HepG2 (cell line): ENCODE measurements around the gene NEK6. TPM values are rescaled to one million over a fixed set of nuclear protein-coding genes. Genes with fewer than 3 reads are reported as not detected.
A peak's percentile ranks its signal among the peaks of the same experiment; 100 is the strongest.

ENCODE experiments used
- KDM6A ChIP-seq: IDR thresholded peaks from 2 replicates; pipeline ENCODE4 v1.6.1; 2016; ENCODE audit warnings: low read depth
- MAF1 ChIP-seq: sonication (generic); formaldehyde crosslinking; IDR thresholded peaks from 2 replicates; pipeline ENCODE4 v1.5.0; 2020; ENCODE audit warnings: missing genetic modification reagents, borderline replicate concordance
- MTF1 ChIP-seq: sonication (generic); formaldehyde crosslinking; IDR thresholded peaks from 2 replicates; pipeline ENCODE4 v1.5.0; 2020; ENCODE audit warnings: missing genetic modification reagents
- NFIC ChIP-seq: IDR thresholded peaks from 2 replicates; pipeline ENCODE4 v1.6.1; 2012; ENCODE audit warnings: mild to moderate bottlenecking, low read length, inconsistent platforms
- SP5 ChIP-seq: IDR thresholded peaks from 2 replicates; pipeline ENCODE4 v1.6.1; 2016; ENCODE audit warnings: low read depth, borderline replicate concordance
- ZIK1 ChIP-seq: sonication (generic); formaldehyde crosslinking; IDR thresholded peaks from 2 replicates; pipeline ENCODE4 v1.5.0; 2020; ENCODE audit warnings: mild to moderate bottlenecking, low read depth, missing genetic modification reagents, borderline replicate concordance
- ZNF10 ChIP-seq: sonication (generic); formaldehyde crosslinking; IDR thresholded peaks from 2 replicates; pipeline ENCODE4 v1.4.0; 2020; ENCODE audit warnings: mild to moderate bottlenecking, low read depth, missing genetic modification reagents, borderline replicate concordance
- ZNF33A ChIP-seq: sonication (generic); formaldehyde crosslinking; IDR thresholded peaks from 2 replicates; pipeline ENCODE4 v1.5.1; 2020; ENCODE audit warnings: missing genetic modification reagents, mild to moderate bottlenecking, moderate library complexity, borderline replicate concordance
- polyA plus RNA-seq, 8 experiments: library from polyadenylated mRNA; depleted of rRNA in 3 of 8; stranded (reverse) in 7 of 8; unstranded in 1 of 8; fragments of >200 nt; fragmentation: Illumina TruSeq in 4 of 8; extraction: Trizol in 4 of 8; gene quantifications; 2 replicates each; pipeline versions ENCODE4 v1.2.1 to v1.2.3, GENCODE V29; 2011 to 2016; ENCODE audit warnings: low read depth in 4 of 8, missing spikeins in 1 of 8, mixed read lengths in 1 of 8; ENCODE audit not compliant: insufficient read depth in 1 of 8
- total RNA-seq, 5 experiments: library from RNA; depleted of rRNA; stranded (reverse); fragments of >200 nt; fragmentation: Illumina TruSeq; extraction: Trizol; gene quantifications; 2 replicates each; pipeline ENCODE4 v1.2.3, GENCODE V29; 2016; ENCODE audit warnings: low read depth in 1 of 5
- TF ChIP-seq, protein P1 (sequence below): IDR thresholded peaks from 2 replicates; pipeline ENCODE4 v1.6.1; 2016; ENCODE audit warnings: low read depth, missing genetic modification reagents, missing compliant biosample characterization
- TF ChIP-seq, protein P2 (sequence below): sonication (generic); formaldehyde crosslinking; IDR thresholded peaks from 2 replicates; pipeline ENCODE4 v1.5.1; 2020; ENCODE audit warnings: missing genetic modification reagents, mild to moderate bottlenecking, borderline replicate concordance
- TF ChIP-seq, protein P3 (sequence below): sonication (generic); formaldehyde crosslinking; IDR thresholded peaks from 2 replicates; pipeline ENCODE4 v1.4.0; 2020; ENCODE audit warnings: mild to moderate bottlenecking, low read depth, missing genetic modification reagents
- TF ChIP-seq, protein P4 (sequence below): sonication (generic); formaldehyde crosslinking; conservative IDR thresholded peaks from 2 replicates; pipeline ENCODE4 v1.8.0; 2022; ENCODE audit warnings: missing genetic modification reagents
- TF ChIP-seq, protein P5 (sequence below): sonication (generic); formaldehyde crosslinking; IDR thresholded peaks from 2 replicates; pipeline ENCODE4 v1.8.1; 2023; ENCODE audit warnings: missing genetic modification reagents, mild to moderate bottlenecking, borderline replicate concordance
- TF ChIP-seq, protein P6 (sequence below): sonication (generic); formaldehyde crosslinking; IDR thresholded peaks from 2 replicates; pipeline ENCODE4 v1.8.0; 2022; ENCODE audit warnings: missing genetic modification reagents, low read depth, mild to moderate bottlenecking, borderline replicate concordance
- TF ChIP-seq, protein P7 (sequence below): sonication (generic); formaldehyde crosslinking; IDR thresholded peaks from 2 replicates; pipeline ENCODE4 v1.5.0; 2020; ENCODE audit warnings: missing genetic modification reagents

NEK6 gene
- total and polyA plus RNA-seq, 2 of the 13 experiments (the other 11 are each of a cell fraction or from before 2014, with no cell fraction given), result 30.4 to 119 TPM

DNA sequence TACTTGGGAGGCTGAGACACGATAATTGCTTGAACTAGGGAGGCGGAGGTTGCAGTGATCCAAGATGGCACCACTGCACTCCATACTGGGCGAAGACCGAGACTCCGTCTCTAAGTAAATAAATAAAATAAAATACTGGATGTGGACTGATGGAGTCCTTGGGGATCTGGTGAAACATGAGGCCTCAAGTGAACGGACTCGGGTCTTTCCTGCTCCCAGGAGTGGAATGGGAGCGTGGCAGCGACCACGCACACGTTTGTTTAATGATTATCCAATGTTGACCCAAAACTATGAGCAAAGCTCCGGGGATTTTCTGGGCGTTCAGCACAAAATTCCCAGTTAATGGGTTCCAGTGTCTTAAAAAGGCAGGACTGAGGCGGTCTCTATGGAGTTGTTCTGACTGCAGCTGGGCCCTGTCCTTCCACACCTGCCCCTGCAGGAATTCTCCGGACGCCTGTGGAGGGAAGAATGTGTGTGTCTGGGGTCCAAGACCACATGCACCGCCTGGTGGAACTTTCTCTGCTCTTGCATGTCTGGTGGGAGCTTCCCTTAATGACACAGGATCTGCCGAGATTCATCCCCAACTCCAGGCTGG, 26.6 kb downstream of the NEK6 start (continued):
- TF ChIP-seq, protein P1, sequence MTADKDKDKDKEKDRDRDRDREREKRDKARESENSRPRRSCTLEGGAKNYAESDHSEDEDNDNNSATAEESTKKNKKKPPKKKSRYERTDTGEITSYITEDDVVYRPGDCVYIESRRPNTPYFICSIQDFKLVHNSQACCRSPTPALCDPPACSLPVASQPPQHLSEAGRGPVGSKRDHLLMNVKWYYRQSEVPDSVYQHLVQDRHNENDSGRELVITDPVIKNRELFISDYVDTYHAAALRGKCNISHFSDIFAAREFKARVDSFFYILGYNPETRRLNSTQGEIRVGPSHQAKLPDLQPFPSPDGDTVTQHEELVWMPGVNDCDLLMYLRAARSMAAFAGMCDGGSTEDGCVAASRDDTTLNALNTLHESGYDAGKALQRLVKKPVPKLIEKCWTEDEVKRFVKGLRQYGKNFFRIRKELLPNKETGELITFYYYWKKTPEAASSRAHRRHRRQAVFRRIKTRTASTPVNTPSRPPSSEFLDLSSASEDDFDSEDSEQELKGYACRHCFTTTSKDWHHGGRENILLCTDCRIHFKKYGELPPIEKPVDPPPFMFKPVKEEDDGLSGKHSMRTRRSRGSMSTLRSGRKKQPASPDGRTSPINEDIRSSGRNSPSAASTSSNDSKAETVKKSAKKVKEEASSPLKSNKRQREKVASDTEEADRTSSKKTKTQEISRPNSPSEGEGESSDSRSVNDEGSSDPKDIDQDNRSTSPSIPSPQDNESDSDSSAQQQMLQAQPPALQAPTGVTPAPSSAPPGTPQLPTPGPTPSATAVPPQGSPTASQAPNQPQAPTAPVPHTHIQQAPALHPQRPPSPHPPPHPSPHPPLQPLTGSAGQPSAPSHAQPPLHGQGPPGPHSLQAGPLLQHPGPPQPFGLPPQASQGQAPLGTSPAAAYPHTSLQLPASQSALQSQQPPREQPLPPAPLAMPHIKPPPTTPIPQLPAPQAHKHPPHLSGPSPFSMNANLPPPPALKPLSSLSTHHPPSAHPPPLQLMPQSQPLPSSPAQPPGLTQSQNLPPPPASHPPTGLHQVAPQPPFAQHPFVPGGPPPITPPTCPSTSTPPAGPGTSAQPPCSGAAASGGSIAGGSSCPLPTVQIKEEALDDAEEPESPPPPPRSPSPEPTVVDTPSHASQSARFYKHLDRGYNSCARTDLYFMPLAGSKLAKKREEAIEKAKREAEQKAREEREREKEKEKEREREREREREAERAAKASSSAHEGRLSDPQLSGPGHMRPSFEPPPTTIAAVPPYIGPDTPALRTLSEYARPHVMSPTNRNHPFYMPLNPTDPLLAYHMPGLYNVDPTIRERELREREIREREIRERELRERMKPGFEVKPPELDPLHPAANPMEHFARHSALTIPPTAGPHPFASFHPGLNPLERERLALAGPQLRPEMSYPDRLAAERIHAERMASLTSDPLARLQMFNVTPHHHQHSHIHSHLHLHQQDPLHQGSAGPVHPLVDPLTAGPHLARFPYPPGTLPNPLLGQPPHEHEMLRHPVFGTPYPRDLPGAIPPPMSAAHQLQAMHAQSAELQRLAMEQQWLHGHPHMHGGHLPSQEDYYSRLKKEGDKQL (CRISPR knock-in tag), result no peak
- no peak for TF ChIP-seq MTF1 (CRISPR knock-in tag)
- TF ChIP-seq, protein P2, sequence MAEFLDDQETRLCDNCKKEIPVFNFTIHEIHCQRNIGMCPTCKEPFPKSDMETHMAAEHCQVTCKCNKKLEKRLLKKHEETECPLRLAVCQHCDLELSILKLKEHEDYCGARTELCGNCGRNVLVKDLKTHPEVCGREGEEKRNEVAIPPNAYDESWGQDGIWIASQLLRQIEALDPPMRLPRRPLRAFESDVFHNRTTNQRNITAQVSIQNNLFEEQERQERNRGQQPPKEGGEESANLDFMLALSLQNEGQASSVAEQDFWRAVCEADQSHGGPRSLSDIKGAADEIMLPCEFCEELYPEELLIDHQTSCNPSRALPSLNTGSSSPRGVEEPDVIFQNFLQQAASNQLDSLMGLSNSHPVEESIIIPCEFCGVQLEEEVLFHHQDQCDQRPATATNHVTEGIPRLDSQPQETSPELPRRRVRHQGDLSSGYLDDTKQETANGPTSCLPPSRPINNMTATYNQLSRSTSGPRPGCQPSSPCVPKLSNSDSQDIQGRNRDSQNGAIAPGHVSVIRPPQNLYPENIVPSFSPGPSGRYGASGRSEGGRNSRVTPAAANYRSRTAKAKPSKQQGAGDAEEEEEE (CRISPR knock-in tag), result 0 out of 2 replicates have a peak, but pooled peaks have one; percentile 8
- TF ChIP-seq, protein P3, sequence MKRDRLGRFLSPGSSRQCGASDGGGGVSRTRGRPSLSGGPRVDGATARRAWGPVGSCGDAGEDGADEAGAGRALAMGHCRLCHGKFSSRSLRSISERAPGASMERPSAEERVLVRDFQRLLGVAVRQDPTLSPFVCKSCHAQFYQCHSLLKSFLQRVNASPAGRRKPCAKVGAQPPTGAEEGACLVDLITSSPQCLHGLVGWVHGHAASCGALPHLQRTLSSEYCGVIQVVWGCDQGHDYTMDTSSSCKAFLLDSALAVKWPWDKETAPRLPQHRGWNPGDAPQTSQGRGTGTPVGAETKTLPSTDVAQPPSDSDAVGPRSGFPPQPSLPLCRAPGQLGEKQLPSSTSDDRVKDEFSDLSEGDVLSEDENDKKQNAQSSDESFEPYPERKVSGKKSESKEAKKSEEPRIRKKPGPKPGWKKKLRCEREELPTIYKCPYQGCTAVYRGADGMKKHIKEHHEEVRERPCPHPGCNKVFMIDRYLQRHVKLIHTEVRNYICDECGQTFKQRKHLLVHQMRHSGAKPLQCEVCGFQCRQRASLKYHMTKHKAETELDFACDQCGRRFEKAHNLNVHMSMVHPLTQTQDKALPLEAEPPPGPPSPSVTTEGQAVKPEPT (CRISPR knock-in tag), result no peak
- TF ChIP-seq, protein P4, sequence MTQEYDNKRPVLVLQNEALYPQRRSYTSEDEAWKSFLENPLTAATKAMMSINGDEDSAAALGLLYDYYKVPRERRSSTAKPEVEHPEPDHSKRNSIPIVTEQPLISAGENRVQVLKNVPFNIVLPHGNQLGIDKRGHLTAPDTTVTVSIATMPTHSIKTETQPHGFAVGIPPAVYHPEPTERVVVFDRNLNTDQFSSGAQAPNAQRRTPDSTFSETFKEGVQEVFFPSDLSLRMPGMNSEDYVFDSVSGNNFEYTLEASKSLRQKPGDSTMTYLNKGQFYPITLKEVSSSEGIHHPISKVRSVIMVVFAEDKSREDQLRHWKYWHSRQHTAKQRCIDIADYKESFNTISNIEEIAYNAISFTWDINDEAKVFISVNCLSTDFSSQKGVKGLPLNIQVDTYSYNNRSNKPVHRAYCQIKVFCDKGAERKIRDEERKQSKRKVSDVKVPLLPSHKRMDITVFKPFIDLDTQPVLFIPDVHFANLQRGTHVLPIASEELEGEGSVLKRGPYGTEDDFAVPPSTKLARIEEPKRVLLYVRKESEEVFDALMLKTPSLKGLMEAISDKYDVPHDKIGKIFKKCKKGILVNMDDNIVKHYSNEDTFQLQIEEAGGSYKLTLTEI (CRISPR knock-in tag), result no peak
- TF ChIP-seq KDM6A (CRISPR knock-in tag), result no peak
- TF ChIP-seq, protein P5, sequence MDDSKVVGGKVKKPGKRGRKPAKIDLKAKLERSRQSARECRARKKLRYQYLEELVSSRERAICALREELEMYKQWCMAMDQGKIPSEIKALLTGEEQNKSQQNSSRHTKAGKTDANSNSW, result no peak
- peak; percentile 24; the same call in 1 of the 2 replicates for TF ChIP-seq SP5 (CRISPR knock-in tag)
- TF ChIP-seq, protein P6, sequence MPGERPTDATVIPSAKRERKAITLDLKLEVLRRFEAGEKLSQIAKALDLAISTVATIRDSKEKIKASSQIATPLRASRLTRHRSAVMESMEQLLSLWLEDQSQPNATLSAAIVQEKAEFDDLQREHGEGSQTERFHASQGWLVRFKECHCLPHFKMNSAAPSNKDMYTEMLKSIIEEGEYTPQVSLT (CRISPR knock-in tag), result no peak
- no peak for TF ChIP-seq MAF1 (CRISPR knock-in tag)
- TF ChIP-seq, protein P7, sequence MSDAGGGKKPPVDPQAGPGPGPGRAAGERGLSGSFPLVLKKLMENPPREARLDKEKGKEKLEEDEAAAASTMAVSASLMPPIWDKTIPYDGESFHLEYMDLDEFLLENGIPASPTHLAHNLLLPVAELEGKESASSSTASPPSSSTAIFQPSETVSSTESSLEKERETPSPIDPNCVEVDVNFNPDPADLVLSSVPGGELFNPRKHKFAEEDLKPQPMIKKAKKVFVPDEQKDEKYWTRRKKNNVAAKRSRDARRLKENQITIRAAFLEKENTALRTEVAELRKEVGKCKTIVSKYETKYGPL (CRISPR knock-in tag), result no peak
- no peak for TF ChIP-seq ZNF10 (CRISPR knock-in tag)
- TF ChIP-seq ZIK1 (CRISPR knock-in tag), result no peak
- TF ChIP-seq NFIC, result no peak; the same call in 1 of the 2 replicates
- TF ChIP-seq ZNF33A (CRISPR knock-in tag), result no peak
